Measurements from ENCODE around the gene PHKB.
"Not testable (repeated sequence)": the region's sequence is repeated elsewhere in the genome, so short reads cannot be mapped to it uniquely, and the experiment has no call there.

GRCh38 chr16:47551767-47552166 is 90.6 kb downstream of the PHKB start:
- TF ChIP-seq CTCF (IDR thresholded peaks at IDR 0.05; ENCODE audit: extremely low read depth in 1 of 2, insufficient read depth in 1 of 2, low read depth in 1 of 2, low read length in 2 of 2); POLR2AphosphoS5 (IDR thresholded peaks at IDR 0.05; ENCODE audit: insufficient read depth, low read depth, low read length); POLR2A (IDR thresholded peaks at IDR 0.05; ENCODE audit: low read depth, low read length); FOS (IDR thresholded peaks at IDR 0.05; ENCODE audit: borderline replicate concordance, insufficient read depth, low read length): not testable (repeated sequence)

All from endothelial cell of umbilical vein (primary cell).